Measurements from ENCODE around the gene HSFX4.
A peak's percentile ranks its signal among the peaks of the same experiment; 100 is the strongest.
"Not testable (repeated sequence)": the region's sequence is repeated elsewhere in the genome, so short reads cannot be mapped to it uniquely, and the experiment has no call there.

HSFX4 gene

GRCh38 chrX:149938427-149938880 lies 9.1 kb downstream of the HSFX4 start, which contains the start of gene EOLA2:
Gene EOLA2 (minus strand): TSS chrX:149938491. CDS start chrX:149933874, 4,617 bp downstream.
- DNase-seq, result peak; percentile 94 to 96

GRCh38 chrX:149938881-149939654 lies 9.7 kb downstream of the HSFX4 start:
- peak; percentile 89 to 93 for DNase-seq

- DNase-seq, result no peak
These were observed 10.2 kb downstream of the HSFX4 start for GRCh38 chrX:149939655-149939904.

- DNase-seq, result peak; percentile 93 to 96
These were observed 10.7 kb downstream of the HSFX4 start for GRCh38 chrX:149939905-149940673.

GRCh38 chrX:149940674-149941024 lies 11.3 kb downstream of the HSFX4 start:
- DNase-seq, result not testable (repeated sequence)

- not testable (repeated sequence) for DNase-seq
These were observed 15.8 kb downstream of the HSFX4 start for GRCh38 chrX:149945087-149945670.

- not testable (repeated sequence) for DNase-seq
These were observed 16.4 kb downstream of the HSFX4 start for GRCh38 chrX:149945820-149946219.

GRCh38 chrX:149946932-149947331 lies 17.6 kb downstream of the HSFX4 start:
- not testable (repeated sequence) for DNase-seq

- DNase-seq, result no peak
These were observed 18.6 kb downstream of the HSFX4 start for GRCh38 chrX:149948016-149948415.

GRCh38 chrX:149949743-149950436 lies 20.5 kb downstream of the HSFX4 start:
- DNase-seq, result no peak

GRCh38 chrX:149950681-149951080 lies 21.3 kb downstream of the HSFX4 start:
- peak in 1 of 2 donors; percentile 6 for DNase-seq

GRCh38 chrX:149961572-149961971 lies 32.2 kb downstream of the HSFX4 start:
- no peak for DNase-seq

- no peak for DNase-seq
These were observed 32.6 kb downstream of the HSFX4 start for GRCh38 chrX:149962010-149962409.

GRCh38 chrX:149962859-149963757 lies 33.7 kb downstream of the HSFX4 start:
- DNase-seq, result peak in 1 of 2 donors; percentile 26

GRCh38 chrX:149979126-149979644 lies 49.8 kb downstream of the HSFX4 start:
- DNase-seq, result no peak

All from CD4-positive, alpha-beta T cell treated with Interleukin-1 beta for 1 hour (primary cell).